Right cardiac atrium (tissue), 5 donors: ENCODE results near the gene PPP1R16B. TPM values are rescaled to one million over a fixed set of nuclear protein-coding genes. Genes with fewer than 3 reads are reported as not detected.

Experiments
- ATAC-seq, 2 donors: fragments of 200-7000 bp; cut with Tn5 transposase; one replicate each; pipeline versions ENCODE4 v1.8.0 to v1.9.1; 2020; ENCODE audit warnings: moderate library complexity in 2 of 2, mild to moderate bottlenecking in 1 of 2
- DNase-seq, 3 donors: peaks; one replicate each; pipeline ENCODE4 v3.0.0-alpha.2; 2020
- H3K27ac ChIP-seq: one replicate; pipeline ENCODE4 v1.5.1; 2013; ENCODE audit warnings: mild to moderate bottlenecking, low read length, control low read depth, moderate library complexity
- H3K27me3 ChIP-seq: one replicate; pipeline ENCODE4 v1.6.1; 2013; ENCODE audit not compliant: control insufficient read depth, insufficient read depth
- H3K4me1 ChIP-seq: one replicate; pipeline ENCODE4 v1.6.1; 2013; ENCODE audit warnings: low read length; ENCODE audit not compliant: control insufficient read depth, insufficient read depth
- H3K4me3 ChIP-seq: one replicate; pipeline ENCODE4 v1.5.1; 2013; ENCODE audit warnings: low read length, control low read depth
- H3K9me3 ChIP-seq: one replicate; pipeline ENCODE4 v1.6.1; 2013; ENCODE audit warnings: low read length; ENCODE audit not compliant: control insufficient read depth
- WGBS: extraction: QIAGEN DNeasy Blood & Tissue Kit; methylation state at CpG from one replicate; pipeline ENCODE4 v1.1.7; 2013; 5-methylcytosine and 5-hydroxymethylcytosine counted together
- intact Hi-C, 4 donors: fragments of 100-400 bp; cut with DNase I; formaldehyde crosslinking; loops; one replicate each; pipeline versions ENCODE4 v1.11.0 to v1.14.0; 2022 to 2023
- polyA plus RNA-seq: library from polyadenylated mRNA; stranded (reverse); fragments of 200-250 nt; gene quantifications from one replicate; pipeline ENCODE4 v1.2.3, GENCODE V29; 2013
- total RNA-seq, 4 donors: library from RNA; stranded (reverse); fragmentation: NEBNext Ultra II Directional; extraction: Animal tissue kit (Norgen Biotek cat#: 25700); gene quantifications; one replicate each; pipeline ENCODE4 v1.2.1, GENCODE V29; 2021
- donor health status: healthy with polysubstance abuse.
- donor health status: DM: no; HTN: yes; CAD: no.
- donor health status: DM: no; HTN: no; CAD: no.
- donor health status: DM: no; HTN: yes; CAD: no; lungs with severe emphysema.
- donor health status: DM: yes; HTN: yes; CAD: no.

The PPP1R16B gene
- total and polyA plus RNA-seq, 5 donors, result 4.9 to 9.1 (median 5.5) TPM

DNA sequence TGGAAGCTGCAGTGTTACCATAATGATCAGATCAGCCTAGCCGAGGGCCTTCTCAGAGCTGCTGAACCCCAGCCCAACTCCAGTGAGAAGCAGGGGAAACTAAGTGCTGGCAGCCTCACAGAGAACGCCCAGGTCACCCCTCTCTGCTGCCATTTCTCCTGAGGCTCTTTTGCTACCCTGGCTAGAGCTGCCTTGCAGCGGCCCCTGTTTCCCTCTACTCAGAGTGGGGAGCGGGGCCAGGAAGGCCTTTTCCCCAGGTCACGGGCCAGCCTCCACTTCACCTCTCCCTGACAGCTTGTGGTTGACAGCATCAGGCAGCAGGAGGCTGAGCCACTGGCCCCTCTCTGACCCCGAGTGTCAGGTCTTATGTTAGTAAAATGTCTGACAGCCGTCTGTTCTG is 34.5 kb upstream of the PPP1R16B start:
- WGBS, result 84% methylated on average over 7 of the region's 7 CpGs
- intact Hi-C loops, result no loop called here
- H3K27ac ChIP-seq, result no peak overlapping the region

GRCh38 chr20:38771621-38772020 is 33.9 kb upstream of the PPP1R16B start:
- Histone ChIP-seq H3K9me3 (no peaks in the 10 kb centered on the region), H3K27ac (no peak overlapping the region), H3K4me3 (no peak overlapping the region), H3K4me1 (no peaks in the 10 kb centered on the region), H3K27me3 (no peaks in the 10 kb centered on the region)
- DNase-seq (no peak), ATAC-seq (no peak)
- whole genome bisulfite sequencing, result 95% methylated on average over 7 of the region's 7 CpGs
- intact Hi-C loops, result no loop called here

More for the DNA sequence above, 34.5 kb upstream of the PPP1R16B start:
- Histone ChIP-seq H3K9me3 (no peaks in the 10 kb centered on the region), H3K4me3 (no peak overlapping the region), H3K4me1 (no peaks in the 10 kb centered on the region), H3K27me3 (no peaks in the 10 kb centered on the region)
- no peak for ATAC-seq
- no peak for DNase-seq

DNA sequence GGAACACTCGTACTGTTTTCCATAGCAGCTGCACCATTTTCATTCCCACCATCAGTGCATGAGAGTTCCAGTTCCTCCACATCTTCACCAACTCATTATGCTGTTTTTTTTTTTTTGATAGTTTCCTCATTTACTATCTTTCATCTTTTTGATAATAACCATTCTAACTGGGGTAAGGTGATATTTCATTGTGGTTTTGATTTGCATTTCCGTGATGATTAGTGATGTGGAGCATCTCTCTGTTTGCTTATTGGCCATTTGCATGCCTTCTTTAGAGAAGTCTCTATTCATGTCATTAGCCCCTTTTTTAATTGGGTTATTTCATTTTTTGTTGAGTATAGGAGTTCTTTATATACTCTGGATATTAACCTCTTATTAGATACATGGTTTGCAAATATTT is 31.3 kb upstream of the PPP1R16B start:
- intact Hi-C loops, result no loop called here
- H3K27ac ChIP-seq, result no peak overlapping the region
- no peak for ATAC-seq
- no peaks in the 10 kb centered on the region for H3K27me3 ChIP-seq
- no peak for DNase-seq
- no peaks in the 10 kb centered on the region for H3K4me1 ChIP-seq
- no peaks in the 10 kb centered on the region for H3K9me3 ChIP-seq
- H3K4me3 ChIP-seq, result no peak overlapping the region
- 96% methylated on average over 2 of the region's 2 CpGs for WGBS

GRCh38 chr20:38776363-38776762 is 29.1 kb upstream of the PPP1R16B start:
- 98% methylated on average over 11 of the region's 11 CpGs for WGBS

DNA sequence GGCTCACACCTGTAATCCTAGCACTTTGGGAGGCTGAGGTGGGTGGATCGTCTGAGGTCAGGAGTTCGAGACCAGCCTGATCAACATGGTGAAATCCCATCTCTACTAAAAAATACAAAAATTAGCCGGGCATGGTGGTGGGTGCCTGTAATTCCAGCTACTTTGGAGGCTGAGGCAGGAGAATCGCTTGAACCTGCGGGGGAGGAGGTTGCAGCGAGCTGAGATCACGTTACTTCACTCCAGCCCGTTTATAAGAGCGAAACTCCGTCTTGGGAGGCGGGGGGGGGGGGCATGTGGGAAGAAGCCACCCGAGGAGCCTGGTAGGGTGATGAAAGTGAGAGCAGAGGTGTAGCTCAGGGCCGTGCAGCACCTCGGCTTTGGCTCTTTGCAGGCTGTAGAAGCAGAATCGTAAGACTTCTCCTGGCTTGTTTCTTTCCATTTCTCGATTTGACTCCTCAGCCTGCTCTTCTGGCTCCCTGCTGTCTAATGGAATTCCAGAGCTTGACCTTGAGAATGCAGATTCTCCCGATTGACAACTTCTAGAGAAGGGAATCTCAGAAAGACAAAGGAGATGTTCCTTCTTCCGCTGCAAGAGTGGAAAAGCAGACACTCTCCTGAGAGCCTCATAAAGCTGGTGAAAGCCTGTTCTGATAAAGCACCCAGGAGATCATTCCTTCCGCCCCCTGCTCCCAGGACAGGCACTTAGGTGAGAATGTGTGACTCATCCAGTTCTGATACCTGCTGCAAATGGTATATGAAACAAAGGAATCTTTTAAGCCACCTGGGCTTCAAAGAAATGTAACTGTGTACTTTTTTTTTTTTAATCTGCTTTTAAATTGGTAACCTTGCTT is 26.0 kb upstream of the PPP1R16B start:
- H3K4me3 ChIP-seq, result no peak overlapping the region
- no peak for DNase-seq
- intact Hi-C loops, result no loop called here
- no peaks in the 10 kb centered on the region for H3K4me1 ChIP-seq
- no peak overlapping the region for H3K27ac ChIP-seq
- H3K27me3 ChIP-seq, result no peaks in the 10 kb centered on the region
- no peaks in the 10 kb centered on the region for H3K9me3 ChIP-seq
- 62% methylated on average over 19 of the region's 19 CpGs for WGBS
- ATAC-seq, result no peak

More at GRCh38 chr20:38776363-38776762, 29.1 kb upstream of the PPP1R16B start:
- no peaks in the 10 kb centered on the region for H3K4me1 ChIP-seq
- no peak overlapping the region for H3K4me3 ChIP-seq
- ATAC-seq, result no peak
- intact Hi-C loops, result no loop called here
- H3K9me3 ChIP-seq, result no peaks in the 10 kb centered on the region
- no peak for DNase-seq
- H3K27ac ChIP-seq, result no peak overlapping the region
- H3K27me3 ChIP-seq, result no peaks in the 10 kb centered on the region

- Histone ChIP-seq H3K9me3 (no peaks in the 10 kb centered on the region), H3K27me3 (no peaks in the 10 kb centered on the region), H3K4me1 (no peaks in the 10 kb centered on the region), H3K27ac (no peak overlapping the region), H3K4me3 (no peak overlapping the region)
- DNase-seq (no peak), ATAC-seq (no peak)
- intact Hi-C loops, result no loop called here
- WGBS, result 71% methylated on average over 3 of the region's 3 CpGs
Measured at GRCh38 chr20:38782275-38782674, 23.2 kb upstream of the PPP1R16B start.

GRCh38 chr20:38787870-38788269 is 17.6 kb upstream of the PPP1R16B start:
- H3K27ac ChIP-seq, result no peak overlapping the region
- DNase-seq (no peak), ATAC-seq (no peak)
- WGBS, result 94% methylated on average over 7 of the region's 7 CpGs
- no peaks in the 10 kb centered on the region for H3K27me3 ChIP-seq
- peaks cover 2% of the 10 kb centered on the region for H3K9me3 ChIP-seq
- H3K4me1 ChIP-seq, result no peaks in the 10 kb centered on the region
- H3K4me3 ChIP-seq, result no peak overlapping the region
- intact Hi-C loops, result no loop called here

GRCh38 chr20:38789503-38790199 is 15.8 kb upstream of the PPP1R16B start:
- ATAC-seq (peak in 1 of 2 donors; percentile 22), DNase-seq (no peak)
- intact Hi-C loops, result no loop called here
- Histone ChIP-seq H3K9me3 (peaks cover 2% of the 10 kb centered on the region), H3K4me3 (no peak overlapping the region), H3K4me1 (no peaks in the 10 kb centered on the region), H3K27me3 (no peaks in the 10 kb centered on the region), H3K27ac (no peak overlapping the region)
- 89% methylated on average over 7 of the region's 7 CpGs for WGBS

- WGBS, result 47% methylated on average over 16 of the region's 16 CpGs
- intact Hi-C loops, result no loop called here
- ATAC-seq (peak; percentile 29 to 61), DNase-seq (peak in 1 of 3 donors; percentile 59)
- Histone ChIP-seq H3K9me3 (peaks cover 2% of the 10 kb centered on the region), H3K4me3 (no peak overlapping the region), H3K27me3 (no peaks in the 10 kb centered on the region), H3K4me1 (no peaks in the 10 kb centered on the region), H3K27ac (no peak overlapping the region)
Measured at GRCh38 chr20:38790200-38791053, 15.1 kb upstream of the PPP1R16B start.

- DNase-seq (no peak), ATAC-seq (no peak)
- Histone ChIP-seq H3K4me3 (no peak overlapping the region), H3K27ac (no peak overlapping the region), H3K9me3 (peaks cover 2% of the 10 kb centered on the region), H3K4me1 (no peaks in the 10 kb centered on the region), H3K27me3 (no peaks in the 10 kb centered on the region)
- WGBS, result 89% methylated on average over 3 of the region's 3 CpGs
- intact Hi-C loops, result no loop called here
Measured at GRCh38 chr20:38791291-38791690, 14.2 kb upstream of the PPP1R16B start.

DNA sequence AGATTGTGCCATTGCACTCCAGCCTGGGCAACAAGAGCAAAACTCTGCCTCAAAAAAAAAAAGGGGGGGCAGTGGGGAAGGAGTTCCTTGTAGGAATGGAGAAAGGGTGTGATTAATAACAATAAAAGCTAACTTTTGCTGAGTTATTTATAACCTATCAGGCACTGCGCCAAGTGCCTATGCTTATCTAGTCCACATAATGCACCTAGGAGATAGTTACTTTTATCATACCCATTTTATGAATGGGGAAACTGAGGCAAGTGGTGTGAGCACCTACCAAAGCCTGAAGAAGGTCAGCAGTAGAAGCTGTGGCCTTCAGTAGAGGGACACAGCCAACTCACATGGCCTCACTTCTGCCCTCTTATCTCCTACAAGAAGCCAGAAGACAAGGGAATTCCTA is 13.6 kb upstream of the PPP1R16B start:
- no peak overlapping the region for H3K27ac ChIP-seq
- WGBS, result 93% methylated on average over 1 of the region's 1 CpG
- no peak for DNase-seq
- no peak for ATAC-seq
- no peaks in the 10 kb centered on the region for H3K27me3 ChIP-seq
- intact Hi-C loops, result no loop called here
- H3K9me3 ChIP-seq, result peaks cover 2% of the 10 kb centered on the region
- H3K4me3 ChIP-seq, result no peak overlapping the region
- H3K4me1 ChIP-seq, result no peaks in the 10 kb centered on the region
